HG02763 (cell line): ENCODE results near the gene CCL17.
"Not testable (repeated sequence)": the region's sequence is repeated elsewhere in the genome, so short reads cannot be mapped to it uniquely, and the experiment has no call there.

ENCODE experiments used
- ATAC-seq: cut with Tn5 transposase; IDR thresholded peaks from one replicate; pipeline ENCODE4 v1.9.1; 2021; ENCODE audit warnings: mild to moderate bottlenecking, moderate library complexity; ENCODE audit not compliant: unreplicated experiment

The CCL17 gene

GRCh38 chr16:57403965-57404817 lies at the start of gene CCL17:
TSS of gene CCL17 (plus strand) at chr16:57404767. CDS start at chr16:57413933, 9,166 bp downstream.
- no peak for ATAC-seq

- ATAC-seq = no peak
Measured at GRCh38 chr16:57355898-57356414, 48.6 kb upstream of the CCL17 start.

DNA sequence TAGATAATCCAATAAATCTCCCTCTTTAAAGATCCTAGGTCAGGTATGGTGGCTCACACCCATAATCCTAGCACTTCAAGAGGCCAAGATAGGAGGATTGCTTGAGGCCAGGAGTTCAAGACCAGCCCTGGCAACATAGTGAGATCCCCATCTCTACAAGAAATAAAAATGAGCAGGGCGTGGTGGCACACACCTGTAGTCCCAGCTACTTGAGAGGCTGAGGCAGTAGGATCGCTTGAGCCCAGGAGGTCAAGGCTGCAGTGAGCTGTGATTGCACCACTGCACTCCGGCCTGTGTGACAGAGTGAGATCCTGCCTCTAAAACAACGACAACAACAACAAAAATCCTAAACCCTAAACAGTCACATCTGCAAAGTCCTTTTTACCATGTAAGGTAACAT lies 48.0 kb upstream of the CCL17 start:
- ATAC-seq = no peak

- no peak for ATAC-seq
Measured at GRCh38 chr16:57357330-57358085, 47.1 kb upstream of the CCL17 start.

- no peak for ATAC-seq
Measured at GRCh38 chr16:57358086-57358420, 46.5 kb upstream of the CCL17 start.

DNA sequence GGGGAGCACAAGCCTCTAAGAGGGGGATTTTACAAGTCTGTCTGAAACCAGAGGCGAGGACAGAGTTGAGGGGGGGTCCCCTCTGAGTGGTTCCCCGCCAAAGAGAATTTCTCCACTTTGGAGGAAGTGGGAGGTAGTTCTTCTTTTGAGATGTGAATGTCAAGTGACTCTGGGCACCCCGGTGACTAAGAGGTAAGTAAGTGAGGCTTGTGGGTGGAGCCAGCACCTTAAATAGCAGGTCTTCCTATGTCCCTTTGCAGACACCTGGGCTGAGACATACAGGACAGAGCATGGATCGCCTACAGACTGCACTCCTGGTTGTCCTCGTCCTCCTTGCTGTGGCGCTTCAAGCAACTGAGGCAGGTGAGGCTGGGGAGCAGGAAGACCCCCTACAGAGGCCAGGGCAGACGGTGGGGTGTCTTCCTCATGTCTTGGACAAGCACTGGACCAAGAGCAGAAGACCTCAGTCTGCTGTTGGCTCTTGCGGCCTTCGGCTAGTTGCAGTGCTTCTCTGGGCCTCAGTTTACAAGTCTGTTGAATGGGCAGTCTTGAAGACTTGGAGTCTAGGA lies 46.0 kb upstream of the CCL17 start, which contains the start of gene CCL22:
CCL22 (plus strand) TSS at position 257 of the 569 bp plus-strand sequence; CDS start at position 291, 34 bp downstream.
- no peak for ATAC-seq

- no peak for ATAC-seq
Measured at GRCh38 chr16:57360321-57360935, 44.1 kb upstream of the CCL17 start.

GRCh38 chr16:57361404-57361803 lies 43.2 kb upstream of the CCL17 start:
- no peak for ATAC-seq

DNA sequence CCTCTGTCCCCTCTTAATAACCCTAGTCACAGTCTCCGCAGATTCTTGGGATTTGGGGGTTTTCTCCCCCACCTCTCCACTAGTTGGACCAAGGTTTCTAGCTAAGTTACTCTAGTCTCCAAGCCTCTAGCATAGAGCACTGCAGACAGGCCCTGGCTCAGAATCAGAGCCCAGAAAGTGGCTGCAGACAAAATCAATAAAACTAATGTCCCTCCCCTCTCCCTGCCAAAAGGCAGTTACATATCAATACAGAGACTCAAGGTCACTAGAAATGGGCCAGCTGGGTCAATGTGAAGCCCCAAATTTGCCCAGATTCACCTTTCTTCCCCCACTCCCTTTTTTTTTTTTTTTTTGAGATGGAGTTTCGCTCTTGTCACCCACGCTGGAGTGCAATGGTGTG lies 40.4 kb upstream of the CCL17 start:
- ATAC-seq = no peak

GRCh38 chr16:57366544-57367040 lies 38.0 kb upstream of the CCL17 start:
- ATAC-seq = no peak

DNA sequence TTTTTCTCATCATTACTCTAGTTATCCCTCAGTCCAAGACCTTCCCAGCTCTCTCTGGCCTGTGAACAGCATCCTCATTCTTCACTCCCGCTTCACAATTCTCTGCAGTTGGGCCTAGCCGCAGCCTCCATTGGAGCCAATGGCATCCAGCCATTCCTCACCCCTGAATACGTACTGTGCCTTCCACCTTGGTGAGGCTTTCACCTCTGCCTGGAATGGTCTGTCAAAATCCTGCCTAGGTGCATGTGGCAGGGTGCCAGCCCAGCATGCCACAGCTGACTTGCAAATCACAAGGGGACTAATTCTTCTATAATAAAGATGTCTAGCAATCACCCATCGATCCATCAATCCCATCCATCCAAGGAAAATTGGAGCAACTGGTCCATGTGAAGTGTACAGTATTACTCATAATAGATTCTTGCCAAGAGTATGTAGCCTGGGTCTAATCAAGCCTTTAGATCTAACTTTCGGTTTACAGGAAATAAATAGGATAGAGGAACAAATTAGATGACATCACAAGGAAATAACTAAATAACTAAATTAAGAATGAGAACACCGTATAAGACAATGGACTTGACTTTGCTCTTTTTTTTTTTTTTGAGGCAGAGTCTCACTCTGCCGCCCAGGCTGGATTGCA lies 37.3 kb upstream of the CCL17 start:
- ATAC-seq = no peak

GRCh38 chr16:57371494-57372371 lies 32.8 kb upstream of the CCL17 start:
- no peak for ATAC-seq

DNA sequence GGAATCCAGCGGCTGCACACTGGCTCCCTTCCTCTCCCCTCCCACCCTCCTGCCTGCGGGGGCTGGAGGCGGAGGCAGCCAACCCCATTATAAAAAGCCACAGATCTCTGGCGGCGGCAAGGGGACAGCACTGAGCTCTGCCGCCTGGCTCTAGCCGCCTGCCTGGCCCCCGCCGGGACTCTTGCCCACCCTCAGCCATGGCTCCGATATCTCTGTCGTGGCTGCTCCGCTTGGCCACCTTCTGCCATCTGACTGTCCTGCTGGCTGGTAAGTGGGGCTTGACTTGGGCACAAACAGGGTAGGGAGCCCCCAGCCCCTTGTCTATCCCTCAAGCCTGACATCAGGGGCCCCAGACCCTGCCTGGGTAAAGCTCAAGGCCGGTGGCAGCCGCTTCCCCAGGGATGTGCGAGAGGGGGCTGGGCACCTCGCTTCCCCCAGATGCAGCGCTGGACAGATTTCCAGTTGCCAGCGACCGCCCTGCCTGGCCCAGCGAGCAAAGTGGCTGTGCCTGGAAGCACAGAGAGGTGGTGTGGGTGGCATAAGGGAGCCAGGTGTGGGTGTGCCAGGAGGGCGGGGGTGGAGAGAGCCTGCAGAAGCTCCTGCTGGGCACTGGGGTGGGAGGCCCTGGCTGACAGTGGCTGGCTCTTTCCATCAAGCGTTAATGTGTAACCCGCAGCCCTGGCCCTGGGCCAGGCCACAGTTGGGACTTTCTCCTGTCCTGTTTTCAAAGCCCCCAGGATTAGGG lies 32.0 kb upstream of the CCL17 start, which contains the start of gene CX3CL1:
CX3CL1 (plus strand) TSS at position 119 of the 745 bp plus-strand sequence; CDS start at position 198, 79 bp downstream.
- ATAC-seq = no peak

DNA sequence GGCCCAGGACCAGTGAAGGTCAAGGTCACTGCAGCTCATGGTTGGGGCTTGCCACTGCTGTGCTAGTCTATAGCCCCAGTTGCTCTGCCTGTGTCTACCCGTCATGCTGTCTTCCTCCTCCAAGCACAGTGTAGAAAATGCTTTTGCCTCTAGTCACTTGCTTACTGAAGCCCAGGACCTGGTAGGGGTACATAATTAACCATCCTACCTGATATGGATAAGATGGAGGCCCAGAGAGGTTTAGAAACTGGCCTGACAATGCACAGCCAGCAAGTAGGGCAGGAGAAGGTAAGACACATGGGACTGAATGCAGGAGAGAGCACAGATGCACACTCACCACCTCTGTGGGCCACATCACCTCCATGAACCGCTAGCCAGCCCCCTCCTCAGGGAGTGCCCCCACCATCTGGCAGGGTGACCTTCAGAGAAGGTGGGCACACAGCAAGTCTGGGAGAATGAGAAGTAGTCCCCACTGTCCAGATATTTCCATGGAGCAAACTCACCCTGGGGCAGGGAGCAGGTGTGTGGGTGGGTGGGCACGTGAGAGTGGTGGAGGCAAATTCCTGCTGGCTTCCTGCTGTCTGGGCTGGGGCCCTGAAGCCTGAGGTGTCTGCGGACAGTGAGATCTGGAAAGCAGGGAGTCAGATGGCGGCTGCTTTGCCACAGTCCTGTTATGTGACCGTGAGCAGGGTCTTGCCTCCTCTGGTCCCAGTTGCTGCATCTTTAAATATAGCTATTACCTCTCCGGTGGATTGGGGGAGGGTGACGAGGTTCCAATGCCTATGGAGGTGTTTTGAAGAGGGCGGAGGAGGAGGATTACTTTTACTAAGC lies 31.2 kb upstream of the CCL17 start:
- no peak for ATAC-seq

DNA sequence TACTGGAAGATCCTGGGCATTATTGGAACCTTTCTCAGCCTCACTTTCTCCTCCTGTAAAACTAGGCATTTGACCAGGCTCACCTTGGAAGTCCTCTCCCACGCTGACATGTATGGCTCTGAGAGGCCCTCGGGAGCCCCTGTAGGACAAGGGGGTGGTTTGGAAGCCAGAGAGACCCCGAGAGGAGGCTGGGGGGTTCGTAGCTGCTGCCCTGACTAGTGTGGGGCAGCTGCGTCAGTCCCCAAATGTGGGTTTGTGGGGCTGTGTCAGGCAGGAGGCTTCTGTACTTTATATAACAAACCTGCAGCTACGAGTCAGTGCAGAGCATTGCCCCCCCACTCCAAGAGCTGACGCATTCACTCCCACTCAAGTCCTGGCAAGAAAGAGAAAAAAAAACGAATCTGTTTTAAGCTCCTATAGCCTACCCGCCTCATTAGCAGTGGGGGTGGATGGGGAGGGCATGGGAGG lies 30.5 kb upstream of the CCL17 start:
- no peak for ATAC-seq

GRCh38 chr16:57374925-57375465 lies 29.6 kb upstream of the CCL17 start:
- ATAC-seq = not testable (repeated sequence)

DNA sequence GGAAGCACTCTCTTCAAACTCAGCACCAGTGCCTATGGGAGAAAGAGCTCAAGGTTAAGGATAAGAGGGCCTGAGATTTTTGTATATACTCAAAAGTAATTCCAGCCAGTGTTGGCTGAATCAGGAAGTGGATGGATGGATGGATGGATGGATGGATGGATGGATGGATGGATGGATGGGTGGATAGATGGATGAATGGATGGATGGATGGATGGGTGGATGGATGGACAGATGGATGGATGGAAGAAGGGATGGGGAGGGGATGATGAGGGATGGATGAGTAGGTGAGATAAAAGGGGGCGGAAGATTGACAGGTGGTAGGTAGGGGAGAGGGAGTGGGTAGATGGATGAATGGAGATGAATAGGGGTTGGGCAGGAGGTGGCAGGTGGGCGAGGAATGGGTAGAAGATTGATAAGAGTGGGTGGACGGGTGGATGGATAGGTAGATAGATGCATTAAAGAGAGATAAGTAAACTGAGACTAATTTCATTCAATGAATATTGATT lies 28.2 kb upstream of the CCL17 start:
- ATAC-seq = no peak
